Activated CD4-positive, alpha-beta T cell treated with anti-CD3 and anti-CD28 coated beads, Interleukin-2, amount 10 ng/mL, durations not matched to agents 24 days and 14 days (primary cell): ENCODE data around the gene SAT2. TPM values are rescaled to one million over a fixed set of nuclear protein-coding genes. Genes with fewer than 3 reads are reported as not detected.
A peak's percentile ranks its signal among the peaks of the same experiment; 100 is the strongest.

Experiments used
- DNase-seq: peaks from one replicate; pipeline ENCODE4 v3.0.0; 2022
- H3K27ac Mint-ChIP-seq: one replicate; pipeline ENCODE4 v1.8.0; 2022; ENCODE audit warnings: mild to moderate bottlenecking, mixed read lengths
- H3K27me3 Mint-ChIP-seq: one replicate; pipeline ENCODE4 v1.8.0; 2022; ENCODE audit warnings: mixed read lengths
- H3K36me3 Mint-ChIP-seq: one replicate; pipeline ENCODE4 v1.8.0; 2022; ENCODE audit warnings: low read depth, mild to moderate bottlenecking, mixed read lengths
- H3K4me1 Mint-ChIP-seq: one replicate; pipeline ENCODE4 v1.8.0; 2021; ENCODE audit warnings: mixed read lengths
- H3K4me3 Mint-ChIP-seq: one replicate; pipeline ENCODE4 v1.8.0; 2022; ENCODE audit warnings: mild to moderate bottlenecking, moderate library complexity, mixed read lengths
- H3K9me3 Mint-ChIP-seq: one replicate; pipeline ENCODE4 v1.8.0; 2021; ENCODE audit warnings: mixed read lengths
- intact Hi-C: fragments of 100-400 bp; cut with micrococcal nuclease; formaldehyde crosslinking; loops from one replicate; pipeline ENCODE4 v1.15.1; 2023
- total RNA-seq: library from RNA; stranded (reverse); gene quantifications from 2 replicates; pipeline ENCODE4 v1.2.3, GENCODE V29; 2022

SAT2 gene
- total RNA-seq, 1 donor from 2014 or later, result 17.7 TPM

GRCh38 chr17:7592422-7593021 is 35.1 kb downstream of the SAT2 start:
- DNase-seq, result no peak
- H3K27ac Mint-ChIP-seq, result no peak overlapping the region
- H3K9me3 Mint-ChIP-seq, result no peaks in the 10 kb centered on the region
- intact Hi-C loops, result no loop called here
- H3K27me3 Mint-ChIP-seq, result no peaks in the 10 kb centered on the region
- peaks cover 67% of the 10 kb centered on the region for H3K36me3 Mint-ChIP-seq
- no peak overlapping the region for H3K4me3 Mint-ChIP-seq
- peaks cover 3% of the 10 kb centered on the region for H3K4me1 Mint-ChIP-seq

- Mint-ChIP-seq H3K4me1 (peaks cover 3% of the 10 kb centered on the region), H3K27ac (no peak overlapping the region), H3K4me3 (no peak overlapping the region), H3K27me3 (no peaks in the 10 kb centered on the region), H3K36me3 (peaks cover 66% of the 10 kb centered on the region), H3K9me3 (no peaks in the 10 kb centered on the region)
- intact Hi-C loops, result no loop called here
- no peak for DNase-seq
These were observed 36.0 kb downstream of the SAT2 start for GRCh38 chr17:7591596-7591995.

- peaks cover 4% of the 10 kb centered on the region for H3K4me1 Mint-ChIP-seq
- peak; percentile 57 for DNase-seq
- H3K9me3 Mint-ChIP-seq, result no peaks in the 10 kb centered on the region
- intact Hi-C loops, result no loop called here
- H3K27me3 Mint-ChIP-seq, result no peaks in the 10 kb centered on the region
- peaks cover 64% of the 10 kb centered on the region for H3K36me3 Mint-ChIP-seq
- no peak overlapping the region for H3K27ac Mint-ChIP-seq
- no peak overlapping the region for H3K4me3 Mint-ChIP-seq
These were observed 36.9 kb downstream of the SAT2 start for GRCh38 chr17:7590743-7591142.

- intact Hi-C loops, result loop anchor here (1.0 kb wide), 1 partner anchor 76 kb away; no protein-coding TSS in a partner anchor
- Mint-ChIP-seq H3K4me3 (no peak within 1 kb of the TSS), H3K27me3 (no peaks in the 10 kb centered on the region), H3K36me3 (peaks cover 59% of the 10 kb centered on the region), H3K9me3 (no peaks in the 10 kb centered on the region), H3K4me1 (peaks cover 6% of the 10 kb centered on the region), H3K27ac (no peak within 1 kb of the TSS)
- DNase-seq, result peak; percentile 59
These were observed 37.5 kb downstream of the SAT2 start, which contains the start of gene SOX15 for GRCh38 chr17:7589891-7590691. TSS of gene SOX15 (minus strand) at chr17:7590094. CDS start at chr17:7589676, 418 bp downstream.

GRCh38 chr17:7589204-7589868 is 38.3 kb downstream of the SAT2 start:
- Mint-ChIP-seq H3K36me3 (peaks cover 59% of the 10 kb centered on the region), H3K9me3 (no peaks in the 10 kb centered on the region), H3K27ac (no peak overlapping the region), H3K27me3 (no peaks in the 10 kb centered on the region), H3K4me3 (no peak overlapping the region), H3K4me1 (peaks cover 9% of the 10 kb centered on the region)
- intact Hi-C loops, result loop anchor here (1.0 kb wide), 1 partner anchor 75 kb away; no protein-coding TSS in a partner anchor
- peak; percentile 90 for DNase-seq

- peaks cover 9% of the 10 kb centered on the region for H3K4me1 Mint-ChIP-seq
- H3K27ac Mint-ChIP-seq, result no peak overlapping the region
- no peaks in the 10 kb centered on the region for H3K27me3 Mint-ChIP-seq
- H3K4me3 Mint-ChIP-seq, result no peak overlapping the region
- H3K36me3 Mint-ChIP-seq, result peaks cover 56% of the 10 kb centered on the region
- DNase-seq, result peak; percentile 56
- H3K9me3 Mint-ChIP-seq, result no peaks in the 10 kb centered on the region
- intact Hi-C loops, result loop anchor here (1.0 kb wide), 1 partner anchor 74 kb away; no protein-coding TSS in a partner anchor
These were observed 38.9 kb downstream of the SAT2 start for GRCh38 chr17:7588553-7589203.

GRCh38 chr17:7587420-7588151 is 40.0 kb downstream of the SAT2 start:
- Mint-ChIP-seq H3K36me3 (peaks cover 53% of the 10 kb centered on the region), H3K27ac (peak overlapping the region; percentile 67), H3K9me3 (no peaks in the 10 kb centered on the region), H3K4me1 (peaks cover 15% of the 10 kb centered on the region), H3K27me3 (no peaks in the 10 kb centered on the region), H3K4me3 (no peak overlapping the region)
- DNase-seq, result peak; percentile 56
- intact Hi-C loops, result no loop called here

- Mint-ChIP-seq H3K27ac (peak overlapping the region; percentile 67), H3K36me3 (peaks cover 49% of the 10 kb centered on the region)
- intact Hi-C loops, result no loop called here
These were observed 40.8 kb downstream of the SAT2 start for GRCh38 chr17:7586673-7587419.

GRCh38 chr17:7583253-7584109 is 44.1 kb downstream of the SAT2 start, which contains the start of gene MPDU1:
TSS of gene MPDU1 (plus strand) at chr17:7583852. CDS start at chr17:7583863, 11 bp downstream.
- H3K9me3 Mint-ChIP-seq, result no peaks in the 10 kb centered on the region
- H3K36me3 Mint-ChIP-seq, result peaks cover 58% of the 10 kb centered on the region
- H3K27me3 Mint-ChIP-seq, result no peaks in the 10 kb centered on the region
- DNase-seq, result peak; percentile 99
- peak within 1 kb of the TSS; percentile 99 for H3K27ac Mint-ChIP-seq
- intact Hi-C loops, result loop anchor here (1.0 kb wide), 2 partner anchors 11 to 32 kb away; no protein-coding TSS in a partner anchor
- peak within 1 kb of the TSS; percentile 89 for H3K4me3 Mint-ChIP-seq
- H3K4me1 Mint-ChIP-seq, result peaks cover 46% of the 10 kb centered on the region

More at GRCh38 chr17:7586673-7587419, 40.8 kb downstream of the SAT2 start:
- H3K4me3 Mint-ChIP-seq, result no peak overlapping the region
- H3K9me3 Mint-ChIP-seq, result no peaks in the 10 kb centered on the region
- peak; percentile 57 for DNase-seq
- H3K27me3 Mint-ChIP-seq, result no peaks in the 10 kb centered on the region
- H3K4me1 Mint-ChIP-seq, result peaks cover 20% of the 10 kb centered on the region

GRCh38 chr17:7582396-7583252 is 45.0 kb downstream of the SAT2 start:
- peaks cover 60% of the 10 kb centered on the region for H3K36me3 Mint-ChIP-seq
- intact Hi-C loops, result loop anchor here (1.0 kb wide), 2 partner anchors 10 to 33 kb away; no protein-coding TSS in a partner anchor
- H3K4me3 Mint-ChIP-seq, result peak overlapping the region; percentile 89
- peak; percentile 63 for DNase-seq
- peak overlapping the region; percentile 99 for H3K27ac Mint-ChIP-seq
- H3K4me1 Mint-ChIP-seq, result peaks cover 51% of the 10 kb centered on the region
- no peaks in the 10 kb centered on the region for H3K27me3 Mint-ChIP-seq
- no peaks in the 10 kb centered on the region for H3K9me3 Mint-ChIP-seq
